Activated T-cell treated with anti-CD3 and anti-CD28 coated beads, Interleukin-2, amount 50 U/mL, for 4 hours (primary cell): Measurements from ENCODE around the gene VPS25. TPM values are rescaled to one million over a fixed set of nuclear protein-coding genes. Genes with fewer than 3 reads are reported as not detected.
A peak's percentile ranks its signal among the peaks of the same experiment; 100 is the strongest.

Experiments
- ATAC-seq, 2 donors: fragments of 200-7000 bp; cut with Tn5 transposase; one replicate each; pipeline ENCODE4 v1.10.0; 2021
- DNase-seq: peaks from one replicate; pipeline ENCODE4 v3.0.0-alpha.2; 2020
- H3K27me3 Mint-ChIP-seq: one replicate; pipeline ENCODE4 v1.8.0; 2021; ENCODE audit warnings: low read depth, mixed read lengths
- H3K36me3 Mint-ChIP-seq: one replicate; pipeline ENCODE4 v1.8.0; 2022; ENCODE audit warnings: mixed read lengths; ENCODE audit not compliant: insufficient read depth
- H3K4me1 Mint-ChIP-seq: one replicate; pipeline ENCODE4 v1.8.0; 2021; ENCODE audit warnings: low read depth, mixed read lengths
- H3K4me3 Mint-ChIP-seq: one replicate; pipeline ENCODE4 v1.8.0; 2021; ENCODE audit warnings: mild to moderate bottlenecking, moderate library complexity, mixed read lengths
- H3K9me3 Mint-ChIP-seq: one replicate; pipeline ENCODE4 v1.8.0; 2021; ENCODE audit warnings: mixed read lengths
- total RNA-seq, 3 donors: library from RNA; stranded (reverse); gene quantifications; one replicate each; pipeline ENCODE4 v1.2.1, GENCODE V29; 2021

VPS25 gene
- total RNA-seq, 3 donors from 2014 or later, result 92.6 to 106 (median 98.7) TPM

GRCh38 chr17:42795465-42795864 lies 22.2 kb downstream of the VPS25 start:
- peaks cover 19% of the 10 kb centered on the region for H3K4me1 Mint-ChIP-seq
- no peak overlapping the region for H3K4me3 Mint-ChIP-seq
- DNase-seq (no peak), ATAC-seq (no peak)
- peaks cover 3% of the 10 kb centered on the region for H3K36me3 Mint-ChIP-seq
- H3K9me3 Mint-ChIP-seq, result no peaks in the 10 kb centered on the region
- no peaks in the 10 kb centered on the region for H3K27me3 Mint-ChIP-seq

- DNase-seq, result no peak
- Mint-ChIP-seq H3K9me3 (no peaks in the 10 kb centered on the region), H3K27me3 (no peaks in the 10 kb centered on the region), H3K4me3 (no peak overlapping the region), H3K4me1 (peaks cover 19% of the 10 kb centered on the region), H3K36me3 (peaks cover 3% of the 10 kb centered on the region)
- ATAC-seq, result no peak
Observed at GRCh38 chr17:42796066-42796758, 23.0 kb downstream of the VPS25 start.

- ATAC-seq (no peak), DNase-seq (no peak)
- no peaks in the 10 kb centered on the region for H3K27me3 Mint-ChIP-seq
- H3K4me1 Mint-ChIP-seq, result peaks cover 19% of the 10 kb centered on the region
- H3K36me3 Mint-ChIP-seq, result peaks cover 3% of the 10 kb centered on the region
- H3K9me3 Mint-ChIP-seq, result no peaks in the 10 kb centered on the region
- H3K4me3 Mint-ChIP-seq, result peak overlapping the region; percentile 95
Observed at GRCh38 chr17:42797067-42798007, 24.1 kb downstream of the VPS25 start.

GRCh38 chr17:42798011-42798382 lies 24.7 kb downstream of the VPS25 start:
- peaks cover 3% of the 10 kb centered on the region for H3K36me3 Mint-ChIP-seq

GRCh38 chr17:42798383-42799380 lies 25.4 kb downstream of the VPS25 start, which contains the start of the genes CNTD1 and COA3:
CNTD1 (plus strand) TSS chr17:42798861; CDS start chr17:42799068, 207 bp downstream.
COA3 (minus strand) TSS chr17:42798704; CDS start chr17:42798681, 23 bp downstream.
- peaks cover 19% of the 10 kb centered on the region for H3K4me1 Mint-ChIP-seq
- ATAC-seq, result peak; percentile 99 to 100
- H3K27me3 Mint-ChIP-seq, result no peaks in the 10 kb centered on the region
- peak; percentile 71 for DNase-seq
- H3K4me3 Mint-ChIP-seq, result peak within 1 kb of the TSS; percentile 95
- H3K36me3 Mint-ChIP-seq, result peaks cover 3% of the 10 kb centered on the region
- no peaks in the 10 kb centered on the region for H3K9me3 Mint-ChIP-seq

More at GRCh38 chr17:42798011-42798382, 24.7 kb downstream of the VPS25 start:
- Mint-ChIP-seq H3K4me3 (peak overlapping the region; percentile 95), H3K4me1 (peaks cover 19% of the 10 kb centered on the region), H3K27me3 (no peaks in the 10 kb centered on the region), H3K9me3 (no peaks in the 10 kb centered on the region)
- ATAC-seq, result no peak
- DNase-seq, result no peak

- H3K4me3 Mint-ChIP-seq, result no peak overlapping the region
- no peak for DNase-seq
- no peaks in the 10 kb centered on the region for H3K9me3 Mint-ChIP-seq
- no peak for ATAC-seq
- H3K4me1 Mint-ChIP-seq, result peaks cover 5% of the 10 kb centered on the region
- no peaks in the 10 kb centered on the region for H3K27me3 Mint-ChIP-seq
- no peaks in the 10 kb centered on the region for H3K36me3 Mint-ChIP-seq
Observed at GRCh38 chr17:42803074-42803883, 30.0 kb downstream of the VPS25 start.

GRCh38 chr17:42804918-42805367 lies 31.7 kb downstream of the VPS25 start:
- ATAC-seq (no peak), DNase-seq (no peak)
- no peak overlapping the region for H3K4me3 Mint-ChIP-seq
- no peaks in the 10 kb centered on the region for H3K27me3 Mint-ChIP-seq
- H3K4me1 Mint-ChIP-seq, result no peaks in the 10 kb centered on the region
- H3K9me3 Mint-ChIP-seq, result no peaks in the 10 kb centered on the region
- H3K36me3 Mint-ChIP-seq, result peaks cover 6% of the 10 kb centered on the region

- H3K27me3 Mint-ChIP-seq, result no peaks in the 10 kb centered on the region
- DNase-seq (no peak), ATAC-seq (no peak)
- H3K36me3 Mint-ChIP-seq, result peaks cover 15% of the 10 kb centered on the region
- no peak overlapping the region for H3K4me3 Mint-ChIP-seq
- no peaks in the 10 kb centered on the region for H3K9me3 Mint-ChIP-seq
- no peaks in the 10 kb centered on the region for H3K4me1 Mint-ChIP-seq
Observed at GRCh38 chr17:42806249-42806648, 33.0 kb downstream of the VPS25 start.

GRCh38 chr17:42809250-42809649 lies 36.0 kb downstream of the VPS25 start:
- H3K4me1 Mint-ChIP-seq, result no peaks in the 10 kb centered on the region

GRCh38 chr17:42814633-42815399 lies 41.6 kb downstream of the VPS25 start:
- no peak for ATAC-seq
- peaks cover 5% of the 10 kb centered on the region for H3K4me1 Mint-ChIP-seq
- H3K36me3 Mint-ChIP-seq, result peaks cover 56% of the 10 kb centered on the region
- H3K27me3 Mint-ChIP-seq, result no peaks in the 10 kb centered on the region
- H3K9me3 Mint-ChIP-seq, result no peaks in the 10 kb centered on the region
- no peak overlapping the region for H3K4me3 Mint-ChIP-seq
- no peak for DNase-seq

More at GRCh38 chr17:42809250-42809649, 36.0 kb downstream of the VPS25 start:
- Mint-ChIP-seq H3K27me3 (no peaks in the 10 kb centered on the region), H3K9me3 (no peaks in the 10 kb centered on the region), H3K4me3 (no peak overlapping the region), H3K36me3 (peaks cover 26% of the 10 kb centered on the region)
- ATAC-seq, result no peak
- no peak for DNase-seq

GRCh38 chr17:42817866-42818265 lies 44.6 kb downstream of the VPS25 start:
- Mint-ChIP-seq H3K9me3 (no peaks in the 10 kb centered on the region), H3K27me3 (no peaks in the 10 kb centered on the region), H3K36me3 (peaks cover 53% of the 10 kb centered on the region), H3K4me3 (no peak overlapping the region), H3K4me1 (peaks cover 20% of the 10 kb centered on the region)
- DNase-seq (no peak), ATAC-seq (no peak)

- no peaks in the 10 kb centered on the region for H3K9me3 Mint-ChIP-seq
- H3K4me1 Mint-ChIP-seq, result peaks cover 24% of the 10 kb centered on the region
- peaks cover 53% of the 10 kb centered on the region for H3K36me3 Mint-ChIP-seq
- H3K27me3 Mint-ChIP-seq, result no peaks in the 10 kb centered on the region
- ATAC-seq, result no peak
- H3K4me3 Mint-ChIP-seq, result no peak overlapping the region
- DNase-seq, result no peak
Observed at GRCh38 chr17:42818379-42818778, 45.1 kb downstream of the VPS25 start.
